ENCODE measurements around the gene CHAD. TPM values are rescaled to one million over a fixed set of nuclear protein-coding genes. Genes with fewer than 3 reads are reported as not detected.

CHAD gene, protein sequence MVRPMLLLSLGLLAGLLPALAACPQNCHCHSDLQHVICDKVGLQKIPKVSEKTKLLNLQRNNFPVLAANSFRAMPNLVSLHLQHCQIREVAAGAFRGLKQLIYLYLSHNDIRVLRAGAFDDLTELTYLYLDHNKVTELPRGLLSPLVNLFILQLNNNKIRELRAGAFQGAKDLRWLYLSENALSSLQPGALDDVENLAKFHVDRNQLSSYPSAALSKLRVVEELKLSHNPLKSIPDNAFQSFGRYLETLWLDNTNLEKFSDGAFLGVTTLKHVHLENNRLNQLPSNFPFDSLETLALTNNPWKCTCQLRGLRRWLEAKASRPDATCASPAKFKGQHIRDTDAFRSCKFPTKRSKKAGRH
- total RNA-seq (2021; ENCODE audit: unreplicated experiment) (not detected), Bru-seq, nascent RNA (not detected), BruChase-seq, experiment 1, labeled RNA remaining after a 2-hour chase (not detected), BruChase-seq, experiment 2, labeled RNA remaining after a 6-hour chase (not detected)
- 0.92 TPM for polyA plus RNA-seq (2012; ENCODE audit: insufficient read length)
- long read RNA-seq, partial matches to known transcripts: 0 of 11 reads
- long read RNA-seq, other reads (novel, unspliced or antisense): 11 of 11 reads

DNA sequence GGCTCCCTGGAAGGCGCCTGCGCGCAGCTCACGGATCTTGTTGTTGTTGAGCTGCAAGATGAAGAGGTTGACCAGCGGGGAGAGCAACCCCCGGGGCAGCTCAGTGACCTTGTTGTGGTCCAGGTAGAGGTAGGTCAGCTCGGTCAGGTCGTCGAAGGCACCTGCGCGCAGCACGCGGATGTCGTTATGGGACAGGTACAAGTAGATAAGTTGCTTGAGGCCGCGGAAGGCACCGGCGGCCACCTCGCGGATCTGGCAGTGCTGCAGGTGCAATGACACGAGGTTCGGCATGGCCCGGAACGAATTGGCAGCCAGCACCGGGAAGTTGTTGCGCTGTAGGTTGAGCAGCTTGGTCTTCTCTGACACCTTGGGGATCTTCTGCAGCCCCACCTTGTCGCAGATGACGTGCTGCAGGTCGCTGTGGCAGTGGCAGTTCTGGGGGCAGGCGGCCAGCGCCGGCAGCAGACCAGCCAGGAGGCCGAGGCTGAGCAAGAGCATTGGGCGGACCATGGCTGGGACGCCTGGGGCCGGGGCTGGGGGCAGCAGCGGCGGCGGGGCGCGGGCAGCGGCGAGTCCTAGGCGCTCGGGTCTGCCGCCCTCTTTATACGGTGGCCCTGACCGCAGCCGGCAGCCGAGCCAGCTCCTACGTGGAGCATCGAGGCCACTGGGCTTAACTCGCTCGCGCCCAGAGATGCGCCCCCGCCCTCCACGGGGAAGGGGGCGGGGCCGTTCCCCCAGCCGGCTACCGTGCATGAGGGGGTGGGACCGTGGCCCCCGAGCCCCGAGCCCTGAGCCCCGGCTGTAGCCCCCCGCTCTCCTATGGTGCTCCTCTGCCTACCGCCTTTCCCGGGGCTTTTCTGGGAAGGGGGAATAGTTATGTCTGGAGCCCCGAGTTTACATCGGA is at the start of gene CHAD:
CHAD (minus strand) TSS at position 577 of the 904 bp plus-strand sequence; CDS start at position 510, 67 bp downstream.
- no TSS peak for BruUV-seq (replicated peaks)
- CTCF ChIA-PET: no interaction called here
- Histone ChIP-seq H3K9me3 (ENCODE audit: control insufficient read depth, insufficient read depth, low read depth, low read length) (no peaks in the 10 kb centered on the region), H3K4me3 (ENCODE audit: low read depth in 2 of 2, low read length in 2 of 2) (no peak within 1 kb of the TSS), H3K27me3 (ENCODE audit: control insufficient read depth, insufficient read depth, low read length) (no peaks in the 10 kb centered on the region), H3K36me3 (ENCODE audit: control insufficient read depth, insufficient read depth, low read length) (no peaks in the 10 kb centered on the region), H3K27ac (ENCODE audit: low read length) (no peak within 1 kb of the TSS), H3K4me1 (ENCODE audit: control insufficient read depth, insufficient read depth, low read length) (no peaks in the 10 kb centered on the region; the same call in 1 of the 2 replicates)
- ATAC-seq (no peak), DNase-seq (ENCODE audit: low read depth, low spot score) (no peak)
- POLR2A ChIA-PET: interaction anchor here (0.9 kb wide), 1 partner anchor 10 kb away, joined by 3 read pairs; no protein-coding TSS in a partner anchor
- in situ Hi-C loops (cut with HindIII; ENCODE audit: low pct_unique_long_range_greater_than_20kb, low sequenced_read_pairs) (no loop called here), intact Hi-C loops (cut with micrococcal nuclease; ENCODE audit: unreplicated experiment) (no loop called here)
- TF ChIP-seq SIN3A (IDR thresholded peaks at IDR 0.05; ENCODE audit: borderline replicate concordance, insufficient read depth, low read depth, low read length) (no peak), TCF7L2 (IDR thresholded peaks at IDR 0.05; ENCODE audit: low read depth, low read length) (no peak), POLR2AphosphoS5 (IDR thresholded peaks at IDR 0.05; ENCODE audit: low read depth, low read length) (no peak)
- TF ChIP-seq, protein P1, sequence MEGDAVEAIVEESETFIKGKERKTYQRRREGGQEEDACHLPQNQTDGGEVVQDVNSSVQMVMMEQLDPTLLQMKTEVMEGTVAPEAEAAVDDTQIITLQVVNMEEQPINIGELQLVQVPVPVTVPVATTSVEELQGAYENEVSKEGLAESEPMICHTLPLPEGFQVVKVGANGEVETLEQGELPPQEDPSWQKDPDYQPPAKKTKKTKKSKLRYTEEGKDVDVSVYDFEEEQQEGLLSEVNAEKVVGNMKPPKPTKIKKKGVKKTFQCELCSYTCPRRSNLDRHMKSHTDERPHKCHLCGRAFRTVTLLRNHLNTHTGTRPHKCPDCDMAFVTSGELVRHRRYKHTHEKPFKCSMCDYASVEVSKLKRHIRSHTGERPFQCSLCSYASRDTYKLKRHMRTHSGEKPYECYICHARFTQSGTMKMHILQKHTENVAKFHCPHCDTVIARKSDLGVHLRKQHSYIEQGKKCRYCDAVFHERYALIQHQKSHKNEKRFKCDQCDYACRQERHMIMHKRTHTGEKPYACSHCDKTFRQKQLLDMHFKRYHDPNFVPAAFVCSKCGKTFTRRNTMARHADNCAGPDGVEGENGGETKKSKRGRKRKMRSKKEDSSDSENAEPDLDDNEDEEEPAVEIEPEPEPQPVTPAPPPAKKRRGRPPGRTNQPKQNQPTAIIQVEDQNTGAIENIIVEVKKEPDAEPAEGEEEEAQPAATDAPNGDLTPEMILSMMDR (IDR thresholded peaks at IDR 0.05): no peak
- TF ChIP-seq, protein P2, sequence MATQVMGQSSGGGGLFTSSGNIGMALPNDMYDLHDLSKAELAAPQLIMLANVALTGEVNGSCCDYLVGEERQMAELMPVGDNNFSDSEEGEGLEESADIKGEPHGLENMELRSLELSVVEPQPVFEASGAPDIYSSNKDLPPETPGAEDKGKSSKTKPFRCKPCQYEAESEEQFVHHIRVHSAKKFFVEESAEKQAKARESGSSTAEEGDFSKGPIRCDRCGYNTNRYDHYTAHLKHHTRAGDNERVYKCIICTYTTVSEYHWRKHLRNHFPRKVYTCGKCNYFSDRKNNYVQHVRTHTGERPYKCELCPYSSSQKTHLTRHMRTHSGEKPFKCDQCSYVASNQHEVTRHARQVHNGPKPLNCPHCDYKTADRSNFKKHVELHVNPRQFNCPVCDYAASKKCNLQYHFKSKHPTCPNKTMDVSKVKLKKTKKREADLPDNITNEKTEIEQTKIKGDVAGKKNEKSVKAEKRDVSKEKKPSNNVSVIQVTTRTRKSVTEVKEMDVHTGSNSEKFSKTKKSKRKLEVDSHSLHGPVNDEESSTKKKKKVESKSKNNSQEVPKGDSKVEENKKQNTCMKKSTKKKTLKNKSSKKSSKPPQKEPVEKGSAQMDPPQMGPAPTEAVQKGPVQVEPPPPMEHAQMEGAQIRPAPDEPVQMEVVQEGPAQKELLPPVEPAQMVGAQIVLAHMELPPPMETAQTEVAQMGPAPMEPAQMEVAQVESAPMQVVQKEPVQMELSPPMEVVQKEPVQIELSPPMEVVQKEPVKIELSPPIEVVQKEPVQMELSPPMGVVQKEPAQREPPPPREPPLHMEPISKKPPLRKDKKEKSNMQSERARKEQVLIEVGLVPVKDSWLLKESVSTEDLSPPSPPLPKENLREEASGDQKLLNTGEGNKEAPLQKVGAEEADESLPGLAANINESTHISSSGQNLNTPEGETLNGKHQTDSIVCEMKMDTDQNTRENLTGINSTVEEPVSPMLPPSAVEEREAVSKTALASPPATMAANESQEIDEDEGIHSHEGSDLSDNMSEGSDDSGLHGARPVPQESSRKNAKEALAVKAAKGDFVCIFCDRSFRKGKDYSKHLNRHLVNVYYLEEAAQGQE (IDR thresholded peaks at IDR 0.05; ENCODE audit: insufficient read depth in 1 of 2, low read depth in 2 of 2, low read length in 1 of 2): no peak

DNA sequence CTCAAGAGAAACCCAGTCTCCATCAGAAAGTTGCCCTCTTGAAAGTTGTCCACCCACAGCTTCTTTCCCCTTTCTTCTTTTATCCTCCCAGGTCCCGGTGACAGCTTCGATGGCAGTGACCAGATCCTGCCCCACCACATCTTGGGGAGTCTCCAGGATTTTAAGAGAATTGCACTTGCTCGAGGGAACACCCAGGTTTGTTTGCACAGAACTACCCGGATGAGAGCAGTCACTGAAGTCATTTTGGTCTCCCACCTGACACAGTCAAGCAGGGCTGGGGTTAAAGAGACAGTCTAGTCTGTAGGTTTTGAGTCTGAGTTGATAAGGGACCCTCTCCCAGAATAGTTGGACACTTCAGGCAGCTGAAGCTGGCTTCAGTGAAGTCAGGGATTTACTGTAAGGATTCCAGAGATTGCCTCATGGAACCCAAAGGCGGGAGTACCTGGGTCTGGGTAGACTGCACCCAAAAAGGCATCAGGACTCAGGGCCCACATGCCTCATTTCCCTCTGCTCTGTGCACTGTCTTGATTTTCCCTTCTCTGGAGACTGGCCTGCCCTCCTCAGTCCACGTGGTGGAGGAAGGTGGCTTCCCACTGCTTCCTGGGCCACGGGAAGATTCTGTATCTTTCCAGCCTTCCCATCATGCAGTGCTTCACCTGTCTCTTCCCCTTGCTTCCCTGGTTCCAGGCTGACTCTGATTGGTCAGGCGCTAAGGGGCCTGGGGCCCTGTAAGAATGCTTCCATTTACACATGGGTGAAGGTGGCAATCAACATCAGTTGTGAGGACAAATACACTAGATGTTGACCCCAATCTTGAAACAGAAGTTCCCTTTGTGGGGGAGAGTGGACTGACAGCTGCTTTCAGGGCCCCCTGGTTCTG is 49.1 kb upstream of the CHAD start:
- ATAC-seq: no peak
- no peak overlapping the region for H3K4me3 ChIP-seq (ENCODE audit: low read depth in 2 of 2, low read length in 2 of 2)
- no peaks in the 10 kb centered on the region for H3K36me3 ChIP-seq (ENCODE audit: control insufficient read depth, insufficient read depth, low read length)
- H3K9me3 ChIP-seq (ENCODE audit: control insufficient read depth, insufficient read depth, low read depth, low read length): no peaks in the 10 kb centered on the region
- in situ Hi-C loops (cut with HindIII; ENCODE audit: low pct_unique_long_range_greater_than_20kb, low sequenced_read_pairs) (no loop called here), intact Hi-C loops (cut with micrococcal nuclease; ENCODE audit: unreplicated experiment) (no loop called here)
- H3K4me1 ChIP-seq (ENCODE audit: control insufficient read depth, insufficient read depth, low read length): no peaks in the 10 kb centered on the region
- H3K27ac ChIP-seq (ENCODE audit: low read length): no peak overlapping the region
- DNase-seq (ENCODE audit: low read depth, low spot score): no peak
- H3K27me3 ChIP-seq (ENCODE audit: control insufficient read depth, insufficient read depth, low read length): no peaks in the 10 kb centered on the region
- TF ChIP-seq TCF7L2 (IDR thresholded peaks at IDR 0.05; ENCODE audit: low read depth, low read length): no peak
- TF ChIP-seq, protein P1 (IDR thresholded peaks at IDR 0.05): no peak
- no peak for TF ChIP-seq POLR2AphosphoS5 (IDR thresholded peaks at IDR 0.05; ENCODE audit: low read depth, low read length)
- TF ChIP-seq, protein P2 (IDR thresholded peaks at IDR 0.05; ENCODE audit: insufficient read depth in 1 of 2, low read depth in 2 of 2, low read length in 1 of 2): no peak
- no peak for TF ChIP-seq SIN3A (IDR thresholded peaks at IDR 0.05; ENCODE audit: borderline replicate concordance, insufficient read depth, low read depth, low read length)
- no TSS peak for BruUV-seq (replicated peaks)
- ChIA-PET CTCF (no interaction called here), POLR2A (no interaction called here)

Data from Panc1 (cell line).